Vagina (tissue), 2 donors: Measurements from ENCODE around the gene PCDHA12. TPM values are rescaled to one million over a fixed set of nuclear protein-coding genes. Genes with fewer than 3 reads are reported as not detected.
"Not testable (repeated sequence)": the region's sequence is repeated elsewhere in the genome, so short reads cannot be mapped to it uniquely, and the experiment has no call there.

ENCODE experiments used
- DNase-seq, 2 donors: peaks; one replicate each; pipeline ENCODE4 v3.0.0-alpha.2; 2017; ENCODE audit errors: extremely low spot score in 2 of 2
- H3K27ac ChIP-seq: fragments of 200-600 bp; sonication (generic); one replicate; pipeline ENCODE4 v1.5.1; 2019
- H3K27me3 ChIP-seq: fragments of 200-600 bp; sonication (generic); one replicate; pipeline ENCODE4 v1.5.1; 2019
- H3K36me3 ChIP-seq, 2 donors: fragments of 200-600 bp; sonication (generic); one replicate each; pipeline ENCODE4 v1.5.1; 2017 to 2019
- H3K4me1 ChIP-seq: fragments of 200-600 bp; sonication (generic); one replicate; pipeline ENCODE4 v1.5.1; 2019
- H3K4me3 ChIP-seq, 2 donors: fragments of 200-600 bp; sonication (generic); 1 replicate in 1 of 2; 2 replicates in 1 of 2; pipeline ENCODE4 v1.5.1; 2016 to 2019
- H3K9me3 ChIP-seq: fragments of 200-600 bp; sonication (generic); one replicate; pipeline ENCODE4 v1.5.1; 2019
- CTCF ChIP-seq, 3 experiments: fragments of 450-650 bp in 2 of 3; fragments of 200-600 bp in 1 of 3; sonication (generic) in 1 of 3; IDR thresholded peaks; one replicate each; pipeline ENCODE4 v1.5.1; 2017 to 2019; ENCODE audit warnings: antibody characterized with exemption in 3 of 3, mild to moderate bottlenecking in 2 of 3, moderate library complexity in 2 of 3
- POLR2A ChIP-seq, 2 donors: fragments of 450-650 bp; IDR thresholded peaks; one replicate each; pipeline ENCODE4 v1.6.1; 2017; ENCODE audit warnings: antibody characterized with exemption in 2 of 2, mild to moderate bottlenecking in 2 of 2, moderate library complexity in 2 of 2
- POLR2AphosphoS5 ChIP-seq, 2 donors: sonication (generic); formaldehyde crosslinking; IDR thresholded peaks; one replicate each; pipeline ENCODE4 v1.9.0; 2017; ENCODE audit warnings: antibody characterized with exemption in 2 of 2, mild to moderate bottlenecking in 2 of 2, low read depth in 1 of 2; ENCODE audit not compliant: insufficient read depth in 1 of 2
- intact Hi-C: fragments of 100-400 bp; cut with DNase I; formaldehyde crosslinking; loops from one replicate; pipeline ENCODE4 v1.15.1; 2023
- total RNA-seq: library from RNA; depleted of rRNA; stranded (reverse); fragments of >200 nt; gene quantifications from one replicate; pipeline ENCODE4 v1.2.3, GENCODE V29; 2016

The PCDHA12 gene
- total RNA-seq, 1 donor from 2014 or later = 0.25 TPM

DNA sequence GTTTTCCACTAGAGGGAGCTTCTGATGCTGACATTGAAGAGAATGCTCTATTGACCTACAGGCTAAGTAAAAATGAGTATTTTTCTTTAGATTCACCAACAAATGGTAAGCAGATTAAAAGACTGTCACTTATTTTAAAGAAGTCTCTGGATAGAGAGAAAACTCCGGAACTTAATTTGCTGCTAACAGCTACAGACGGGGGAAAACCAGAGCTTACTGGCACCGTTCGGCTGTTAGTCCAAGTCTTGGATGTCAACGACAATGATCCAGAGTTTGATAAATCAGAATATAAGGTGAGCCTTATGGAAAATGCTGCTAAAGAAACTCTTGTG lies 5.6 kb upstream of the PCDHA12 start:
- no peaks in the 10 kb centered on the region for H3K27me3 ChIP-seq
- TF ChIP-seq POLR2AphosphoS5 (IDR thresholded peaks at IDR 0.05; ENCODE audit: insufficient read depth in 1 of 2, low read depth in 1 of 2) = no peak
- H3K27ac ChIP-seq = no peak overlapping the region
- DNase-seq = no peak
- intact Hi-C loops = no loop called here
- H3K9me3 ChIP-seq = no peaks in the 10 kb centered on the region
- H3K36me3 ChIP-seq = no peaks in the 10 kb centered on the region
- H3K4me1 ChIP-seq = no peaks in the 10 kb centered on the region
- H3K4me3 ChIP-seq = no peak overlapping the region

DNA sequence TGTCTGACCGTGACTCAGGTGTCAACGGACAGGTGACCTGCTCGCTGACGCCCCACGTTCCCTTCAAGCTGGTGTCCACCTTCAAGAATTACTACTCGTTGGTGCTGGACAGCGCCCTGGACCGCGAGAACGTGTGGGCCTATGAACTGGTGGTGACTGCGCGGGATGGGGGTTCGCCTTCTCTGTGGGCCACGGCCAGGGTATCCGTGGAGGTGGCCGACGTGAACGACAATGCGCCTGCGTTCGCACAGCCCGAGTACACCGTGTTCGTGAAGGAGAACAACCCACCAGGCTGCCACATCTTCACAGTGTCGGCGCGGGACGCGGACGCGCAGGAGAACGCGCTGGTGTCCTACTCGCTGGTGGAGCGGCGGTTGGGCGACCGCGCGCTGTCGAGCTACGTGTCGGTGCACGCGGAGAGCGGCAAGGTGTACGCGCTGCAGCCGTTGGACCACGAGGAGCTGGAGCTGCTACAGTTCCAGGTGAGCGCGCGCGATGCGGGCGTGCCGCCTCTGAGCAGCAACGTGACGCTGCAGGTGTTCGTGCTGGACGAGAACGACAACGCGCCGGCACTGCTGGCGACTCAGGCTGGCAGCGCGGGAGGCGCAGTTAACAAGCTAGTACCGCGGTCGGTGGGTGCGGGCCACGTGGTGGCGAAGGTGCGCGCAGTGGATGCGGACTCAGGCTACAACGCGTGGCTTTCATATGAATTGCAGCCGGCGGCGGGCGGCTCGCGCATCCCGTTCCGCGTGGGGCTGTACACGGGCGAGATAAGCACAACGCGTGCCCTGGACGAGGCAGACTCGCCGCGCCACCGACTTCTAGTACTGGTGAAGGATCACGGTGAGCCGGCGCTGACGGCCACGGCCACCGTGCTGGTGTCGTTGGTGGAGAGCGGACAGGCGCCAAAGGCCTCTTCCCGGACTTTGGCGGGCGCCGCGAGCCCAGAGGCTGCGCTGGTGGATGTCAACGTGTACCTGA lies 4.6 kb upstream of the PCDHA12 start:
- Histone ChIP-seq H3K27me3 (no peaks in the 10 kb centered on the region), H3K9me3 (no peaks in the 10 kb centered on the region), H3K4me3 (no peak overlapping the region), H3K4me1 (no peaks in the 10 kb centered on the region), H3K27ac (no peak overlapping the region), H3K36me3 (no peaks in the 10 kb centered on the region)
- intact Hi-C loops = no loop called here
- TF ChIP-seq POLR2A (IDR thresholded peaks at IDR 0.05) (no peak), POLR2AphosphoS5 (IDR thresholded peaks at IDR 0.05; ENCODE audit: insufficient read depth in 1 of 2, low read depth in 1 of 2) (no peak), CTCF (IDR thresholded peaks at IDR 0.05) (no peak)
- no peak for DNase-seq

DNA sequence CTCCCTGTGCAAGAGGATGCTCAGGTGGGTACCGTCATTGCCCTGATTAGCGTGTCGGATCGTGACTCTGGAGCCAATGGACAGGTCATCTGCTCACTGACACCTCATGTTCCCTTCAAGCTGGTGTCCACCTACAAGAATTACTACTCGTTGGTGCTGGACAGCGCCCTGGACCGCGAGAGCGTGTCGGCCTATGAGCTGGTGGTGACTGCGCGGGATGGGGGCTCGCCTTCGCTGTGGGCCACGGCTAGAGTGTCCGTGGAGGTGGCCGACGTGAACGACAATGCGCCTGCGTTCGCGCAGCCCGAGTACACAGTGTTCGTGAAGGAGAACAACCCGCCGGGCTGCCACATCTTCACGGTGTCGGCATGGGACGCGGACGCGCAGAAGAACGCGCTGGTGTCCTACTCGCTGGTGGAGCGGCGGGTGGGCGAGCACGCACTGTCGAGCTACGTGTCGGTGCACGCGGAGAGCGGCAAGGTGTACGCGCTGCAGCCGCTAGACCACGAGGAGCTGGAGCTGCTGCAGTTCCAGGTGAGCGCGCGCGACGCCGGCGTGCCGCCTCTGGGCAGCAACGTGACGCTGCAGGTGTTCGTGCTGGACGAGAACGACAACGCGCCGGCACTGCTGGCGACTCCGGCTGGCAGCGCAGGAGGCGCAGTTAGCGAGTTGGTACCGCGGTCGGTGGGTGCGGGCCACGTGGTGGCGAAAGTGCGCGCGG lies 1.6 kb downstream of the PCDHA12 start:
- H3K9me3 ChIP-seq, H3K4me3 ChIP-seq, intact Hi-C loops, H3K27me3 ChIP-seq, H3K27ac ChIP-seq, H3K36me3 ChIP-seq, H3K4me1 ChIP-seq, DNase-seq: not testable (repeated sequence)

DNA sequence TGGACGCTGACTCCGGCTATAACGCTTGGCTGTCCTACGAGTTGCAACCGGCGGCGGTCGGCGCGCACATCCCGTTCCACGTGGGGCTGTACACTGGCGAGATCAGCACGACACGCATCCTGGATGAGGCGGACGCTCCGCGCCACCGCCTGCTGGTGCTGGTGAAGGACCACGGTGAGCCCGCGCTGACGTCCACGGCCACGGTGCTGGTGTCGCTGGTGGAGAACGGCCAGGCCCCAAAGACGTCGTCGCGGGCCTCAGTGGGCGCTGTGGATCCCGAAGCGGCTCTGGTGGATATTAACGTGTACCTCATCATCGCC lies 2.1 kb downstream of the PCDHA12 start:
- intact Hi-C loops = no loop called here
- DNase-seq = no peak
- Histone ChIP-seq H3K4me3 (no peak overlapping the region), H3K27ac (no peak overlapping the region), H3K4me1 (no peaks in the 10 kb centered on the region), H3K27me3 (no peaks in the 10 kb centered on the region), H3K36me3 (no peaks in the 10 kb centered on the region), H3K9me3 (peaks cover 7% of the 10 kb centered on the region)
- TF ChIP-seq POLR2A (IDR thresholded peaks at IDR 0.05) = no peak
- no peak for TF ChIP-seq CTCF (IDR thresholded peaks at IDR 0.05)
- no peak for TF ChIP-seq POLR2AphosphoS5 (IDR thresholded peaks at IDR 0.05; ENCODE audit: insufficient read depth in 1 of 2, low read depth in 1 of 2)

- no peaks in the 10 kb centered on the region for H3K27me3 ChIP-seq
Measured at GRCh38 chr5:140881889-140882590, 6.9 kb downstream of the PCDHA12 start, which contains the start of gene PCDHA13. Gene PCDHA13, plus strand, starts transcription at chr5:140882124. Its CDS starts 145 bp downstream, at chr5:140882269.

More at GRCh38 chr5:140881889-140882590, 6.9 kb downstream of the PCDHA12 start, which contains the start of gene PCDHA13:
- Histone ChIP-seq H3K4me1 (no peaks in the 10 kb centered on the region), H3K4me3 (peak within 1 kb of the TSS in 1 of 2 donors; percentile 1), H3K27ac (no peak within 1 kb of the TSS), H3K9me3 (peaks cover 9% of the 10 kb centered on the region), H3K36me3 (no peaks in the 10 kb centered on the region)
- DNase-seq = no peak
- TF ChIP-seq POLR2AphosphoS5 (IDR thresholded peaks at IDR 0.05; ENCODE audit: insufficient read depth in 1 of 2, low read depth in 1 of 2) (no peak), CTCF (IDR thresholded peaks at IDR 0.05) (no peak), POLR2A (IDR thresholded peaks at IDR 0.05) (no peak)
- intact Hi-C loops = no loop called here
